WERI-Rb-1 (cell line): Measurements from ENCODE around the gene GPR108.

Experiments
- DNase-seq: peaks from one replicate; pipeline ENCODE4 v3.0.0-alpha.2; 2020
- H3K27ac ChIP-seq: fragments of 250-450 bp; sonication (Bioruptor Pico); 2 replicates; pipeline ENCODE4 v1.5.1; 2020; ENCODE audit warnings: mild to moderate bottlenecking, moderate library complexity
- H3K27me3 ChIP-seq: fragments of 250-450 bp; sonication (Bioruptor Pico); 2 replicates; pipeline ENCODE4 v1.5.1; 2021; ENCODE audit warnings: mild to moderate bottlenecking, low read depth, moderate library complexity; ENCODE audit not compliant: insufficient read depth, severe bottlenecking
- H3K36me3 ChIP-seq: fragments of 250-450 bp; sonication (Bioruptor Pico); 2 replicates; pipeline ENCODE4 v1.5.1; 2020; ENCODE audit warnings: mild to moderate bottlenecking, moderate library complexity
- H3K4me3 ChIP-seq: 2 replicates; pipeline ENCODE4 v1.5.1; 2011; ENCODE audit warnings: low read depth, mild to moderate bottlenecking, control low read depth, low read length
- H3K9me3 ChIP-seq: fragments of 250-450 bp; sonication (Bioruptor Pico); 2 replicates; pipeline ENCODE4 v1.5.1; 2021; ENCODE audit warnings: mild to moderate bottlenecking, moderate library complexity; ENCODE audit not compliant: severe bottlenecking
- TF ChIP-seq, protein P1 (sequence below): IDR thresholded peaks from 2 replicates; pipeline ENCODE4 v1.5.1; 2011; ENCODE audit warnings: low read depth, mild to moderate bottlenecking, control low read depth, inconsistent platforms, low read length

The GPR108 gene

DNA sequence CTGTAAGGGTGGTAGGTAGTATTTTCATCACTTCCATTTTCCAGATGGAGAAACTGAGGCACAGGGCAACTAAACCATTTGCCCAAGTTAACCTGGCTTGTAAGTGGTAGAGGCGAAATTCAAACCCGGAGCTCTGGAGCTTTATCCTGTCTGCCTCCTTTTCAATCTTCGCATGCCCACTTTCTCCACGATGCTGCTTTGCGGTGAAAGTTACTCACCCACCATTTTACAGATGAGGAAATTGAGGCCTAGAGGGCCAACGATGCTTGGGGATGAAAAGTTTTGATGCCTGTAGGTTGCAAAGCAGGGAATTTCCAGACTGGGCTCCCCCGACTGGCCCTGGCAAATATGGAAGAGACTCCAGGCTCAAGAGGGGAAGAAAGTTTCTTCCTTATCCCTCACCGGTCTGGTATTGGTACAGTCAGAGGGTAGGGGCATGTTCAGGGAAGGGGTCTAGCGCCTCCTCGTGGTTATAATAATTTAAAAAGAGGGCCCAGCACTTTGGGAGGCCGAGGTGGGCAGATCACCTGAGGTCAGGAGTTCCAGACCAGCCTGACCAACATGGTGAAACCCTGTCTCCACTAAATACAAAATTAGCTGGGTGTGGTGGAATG, 31.7 kb upstream of the GPR108 start:
- Histone ChIP-seq H3K27me3 (peaks cover 14% of the 10 kb centered on the region), H3K4me3 (no peak overlapping the region), H3K9me3 (no peaks in the 10 kb centered on the region), H3K36me3 (no peaks in the 10 kb centered on the region), H3K27ac (no peak overlapping the region)
- DNase-seq = no peak
- TF ChIP-seq, protein P1, sequence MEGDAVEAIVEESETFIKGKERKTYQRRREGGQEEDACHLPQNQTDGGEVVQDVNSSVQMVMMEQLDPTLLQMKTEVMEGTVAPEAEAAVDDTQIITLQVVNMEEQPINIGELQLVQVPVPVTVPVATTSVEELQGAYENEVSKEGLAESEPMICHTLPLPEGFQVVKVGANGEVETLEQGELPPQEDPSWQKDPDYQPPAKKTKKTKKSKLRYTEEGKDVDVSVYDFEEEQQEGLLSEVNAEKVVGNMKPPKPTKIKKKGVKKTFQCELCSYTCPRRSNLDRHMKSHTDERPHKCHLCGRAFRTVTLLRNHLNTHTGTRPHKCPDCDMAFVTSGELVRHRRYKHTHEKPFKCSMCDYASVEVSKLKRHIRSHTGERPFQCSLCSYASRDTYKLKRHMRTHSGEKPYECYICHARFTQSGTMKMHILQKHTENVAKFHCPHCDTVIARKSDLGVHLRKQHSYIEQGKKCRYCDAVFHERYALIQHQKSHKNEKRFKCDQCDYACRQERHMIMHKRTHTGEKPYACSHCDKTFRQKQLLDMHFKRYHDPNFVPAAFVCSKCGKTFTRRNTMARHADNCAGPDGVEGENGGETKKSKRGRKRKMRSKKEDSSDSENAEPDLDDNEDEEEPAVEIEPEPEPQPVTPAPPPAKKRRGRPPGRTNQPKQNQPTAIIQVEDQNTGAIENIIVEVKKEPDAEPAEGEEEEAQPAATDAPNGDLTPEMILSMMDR = peak; percentile 39; the same call in 1 of the 2 replicates

DNA sequence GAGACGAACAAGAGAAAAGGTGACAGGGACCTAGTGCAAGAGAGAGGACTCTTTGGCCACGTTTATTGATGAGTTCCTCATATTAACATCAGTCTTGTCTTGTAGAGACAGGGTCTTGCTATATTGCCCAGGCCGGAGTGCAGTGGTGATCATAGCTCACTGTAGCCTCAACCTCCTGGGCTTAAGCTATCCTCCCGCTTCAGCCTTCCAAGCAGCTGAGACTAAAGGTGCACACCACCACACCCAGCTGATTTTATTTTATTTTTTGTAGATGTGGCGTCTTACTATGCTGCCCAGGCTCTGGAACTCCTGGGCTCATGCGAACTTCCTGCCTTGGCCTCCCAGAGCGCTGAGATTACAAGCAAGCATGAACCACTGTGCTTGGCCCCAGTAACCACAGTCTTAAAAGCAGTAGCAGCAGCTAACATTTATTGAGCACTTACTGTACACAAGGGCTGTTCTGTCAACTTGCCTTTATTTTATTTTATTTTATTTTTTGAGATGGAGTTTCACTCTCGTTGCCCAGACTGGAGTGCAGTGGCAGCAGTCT, 30.9 kb upstream of the GPR108 start:
- H3K4me3 ChIP-seq = no peak overlapping the region
- no peaks in the 10 kb centered on the region for H3K36me3 ChIP-seq
- H3K9me3 ChIP-seq = no peaks in the 10 kb centered on the region
- TF ChIP-seq, protein P1 = no peak
- no peak for DNase-seq
- H3K27ac ChIP-seq = no peak overlapping the region
- H3K27me3 ChIP-seq = peaks cover 14% of the 10 kb centered on the region

DNA sequence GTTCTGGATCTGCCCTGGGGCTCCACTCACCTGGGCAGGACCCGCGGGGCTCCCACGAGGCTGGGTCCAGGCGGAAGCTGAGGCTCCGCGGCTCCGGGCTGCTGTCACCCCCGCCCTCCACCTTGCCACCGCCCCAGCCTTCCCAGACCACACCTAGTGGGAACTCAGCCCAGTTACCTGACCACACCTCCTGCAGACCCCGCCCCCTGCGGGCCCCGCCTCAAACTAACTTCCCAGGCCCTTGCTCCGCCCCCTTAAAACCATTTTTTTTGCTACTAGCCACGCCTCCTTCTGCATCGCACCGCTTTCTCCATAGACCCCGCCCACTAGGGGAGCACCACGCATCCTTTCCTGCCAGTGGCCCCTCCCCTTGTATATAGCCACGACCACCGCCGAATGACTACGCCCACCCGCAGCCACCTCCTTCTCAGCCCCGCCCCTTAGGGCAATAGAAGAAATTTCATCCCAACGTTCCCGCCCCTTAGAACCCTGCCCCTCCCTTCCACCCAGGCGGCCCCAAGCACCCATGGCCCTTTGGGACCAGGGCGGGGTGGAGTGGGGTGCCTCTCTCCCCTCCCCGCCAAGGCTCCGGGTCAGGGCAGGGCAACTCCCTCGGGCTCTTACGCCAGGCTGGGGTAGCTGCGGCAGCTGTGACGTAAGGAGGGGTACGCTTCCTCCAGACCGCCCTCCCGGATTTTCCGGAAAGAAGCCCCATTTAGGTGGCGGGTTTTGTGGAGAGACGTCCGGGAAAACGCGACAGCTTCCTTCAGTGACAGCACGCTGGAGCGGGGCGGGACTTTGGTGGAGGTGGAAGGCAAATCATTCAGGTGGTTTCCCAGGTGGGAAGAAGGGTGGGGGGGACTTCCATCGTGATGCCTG, 30.2 kb upstream of the GPR108 start, which contains the start of gene SH2D3A:
TSS of gene SH2D3A (minus strand) at position 79 of the 879 bp plus-strand sequence. CDS start 3,687 bp downstream, outside the sequence.
- Histone ChIP-seq H3K36me3 (no peaks in the 10 kb centered on the region), H3K27me3 (peaks cover 14% of the 10 kb centered on the region), H3K4me3 (peak within 1 kb of the TSS; percentile 36), H3K27ac (no peak within 1 kb of the TSS), H3K9me3 (no peaks in the 10 kb centered on the region)
- DNase-seq = peak; percentile 77
- TF ChIP-seq, protein P1 = no peak

DNA sequence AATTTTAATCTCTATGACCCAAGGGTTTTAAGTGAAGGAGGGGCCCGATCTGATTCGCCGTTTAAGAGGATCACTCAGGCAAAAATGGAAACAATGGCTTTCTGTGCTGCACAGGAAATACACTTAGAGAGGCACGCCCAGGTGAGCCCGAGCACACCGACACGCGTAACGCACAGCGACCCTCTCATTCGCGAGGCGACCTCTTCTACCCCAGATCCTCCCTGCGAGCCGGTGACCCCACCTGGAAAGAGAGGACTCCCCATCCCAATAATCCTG, 29.6 kb upstream of the GPR108 start:
- H3K27ac ChIP-seq = no peak overlapping the region
- H3K9me3 ChIP-seq = no peaks in the 10 kb centered on the region
- TF ChIP-seq, protein P1 = no peak
- peak overlapping the region; percentile 36 for H3K4me3 ChIP-seq
- H3K36me3 ChIP-seq = no peaks in the 10 kb centered on the region
- peaks cover 14% of the 10 kb centered on the region for H3K27me3 ChIP-seq
- DNase-seq = no peak

DNA sequence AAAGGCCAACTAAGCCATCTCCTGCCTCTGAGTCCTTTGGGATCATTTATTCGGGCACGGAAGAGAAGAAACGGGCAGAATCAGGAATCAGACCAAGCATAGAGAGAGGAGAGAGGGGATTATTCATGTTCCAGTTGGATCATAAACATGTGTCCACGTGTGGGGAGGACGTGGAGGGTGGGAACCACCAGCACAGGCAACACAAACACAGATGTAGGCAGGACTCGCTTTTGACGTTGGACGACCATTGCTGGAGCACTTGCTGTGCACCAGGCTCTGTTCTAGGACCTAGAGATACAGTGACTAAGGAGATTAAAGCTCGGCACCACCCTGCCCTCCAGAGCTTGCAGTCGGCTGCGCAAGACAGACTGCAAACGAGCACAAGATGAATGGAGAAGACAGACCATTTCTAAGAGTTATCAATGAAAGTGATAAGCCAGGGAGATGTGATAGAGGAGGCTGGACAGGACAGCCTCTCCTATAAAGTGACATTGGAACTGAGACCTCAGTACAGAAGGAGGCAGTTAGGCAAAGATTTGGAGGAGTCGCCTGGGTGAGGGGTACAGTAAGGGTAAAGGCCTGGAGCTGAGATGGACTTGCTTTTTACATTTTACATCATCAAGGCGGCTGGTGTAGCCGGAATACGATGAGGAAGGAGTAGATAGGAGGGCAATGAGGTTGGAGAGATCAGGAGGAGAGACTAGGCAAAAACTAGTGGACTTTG, 29.1 kb upstream of the GPR108 start:
- Histone ChIP-seq H3K9me3 (no peaks in the 10 kb centered on the region), H3K4me3 (peak overlapping the region; percentile 36), H3K27me3 (peaks cover 14% of the 10 kb centered on the region), H3K36me3 (no peaks in the 10 kb centered on the region), H3K27ac (no peak overlapping the region)
- no peak for DNase-seq
- TF ChIP-seq, protein P1 = no peak
